Pulmonary artery endothelial cell (primary cell): ENCODE measurements around the gene HSBP1L1. TPM values are rescaled to one million over a fixed set of nuclear protein-coding genes. Genes with fewer than 3 reads are reported as not detected.

Source experiments
- DNase-seq: peaks from one replicate; pipeline ENCODE4 v3.0.0-alpha.2; 2011; ENCODE audit warnings: low read depth, low spot score
- total RNA-seq: library from RNA; depleted of rRNA; stranded (reverse); fragments of >200 nt; gene quantifications from 2 replicates; pipeline ENCODE4 v1.2.3, GENCODE V29; 2014

The HSBP1L1 gene
- total RNA-seq, 1 donor from 2014 or later = 1.4 TPM

DNA sequence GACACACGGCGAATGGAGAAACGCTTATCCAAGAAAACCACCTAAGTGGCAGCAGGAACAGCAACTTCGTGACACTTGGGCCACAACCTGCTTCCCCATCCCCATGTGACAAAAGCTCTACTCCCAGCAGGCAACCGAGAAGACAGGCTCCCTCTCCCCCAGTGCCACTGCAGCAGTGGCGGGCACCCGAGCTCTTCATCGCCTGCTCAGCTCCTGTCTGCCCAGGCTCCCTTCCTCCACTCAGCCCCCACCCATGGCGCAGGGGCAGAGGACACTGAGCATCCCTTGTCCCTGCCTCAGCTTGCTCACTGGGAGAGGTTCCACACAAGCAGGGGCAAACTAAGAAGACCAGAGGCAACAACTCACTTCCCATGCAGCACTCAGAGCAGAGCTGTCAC is 35.9 kb upstream of the HSBP1L1 start:
- no peak for DNase-seq

DNA sequence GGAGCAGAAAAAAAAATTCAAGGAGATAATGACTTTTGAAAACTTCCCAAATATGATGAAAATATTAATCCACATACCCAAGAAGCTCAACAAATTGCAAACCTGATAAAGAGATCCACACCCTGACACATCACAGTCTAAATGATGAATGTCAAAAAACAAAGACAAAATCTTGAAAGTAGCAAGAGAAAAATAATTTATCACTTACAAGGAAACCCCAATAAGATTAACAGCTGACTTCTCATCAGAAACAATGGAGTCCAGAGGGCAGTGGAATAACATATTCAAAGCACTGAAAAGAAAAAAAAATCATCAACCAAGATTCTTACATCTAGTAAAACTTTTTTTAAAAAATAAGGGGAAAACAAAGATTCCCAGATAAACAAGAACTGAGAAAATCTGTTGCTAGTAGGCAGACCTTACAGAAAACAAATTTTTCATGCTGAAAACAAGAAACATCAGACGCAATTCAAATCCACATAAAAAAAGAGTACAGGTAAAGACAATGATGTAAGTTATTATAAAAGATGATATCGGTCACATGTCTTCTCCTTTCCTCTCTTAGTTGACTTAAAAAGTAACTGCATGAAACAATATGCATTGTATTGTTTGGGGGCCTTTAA is 34.3 kb upstream of the HSBP1L1 start:
- DNase-seq = no peak

DNA sequence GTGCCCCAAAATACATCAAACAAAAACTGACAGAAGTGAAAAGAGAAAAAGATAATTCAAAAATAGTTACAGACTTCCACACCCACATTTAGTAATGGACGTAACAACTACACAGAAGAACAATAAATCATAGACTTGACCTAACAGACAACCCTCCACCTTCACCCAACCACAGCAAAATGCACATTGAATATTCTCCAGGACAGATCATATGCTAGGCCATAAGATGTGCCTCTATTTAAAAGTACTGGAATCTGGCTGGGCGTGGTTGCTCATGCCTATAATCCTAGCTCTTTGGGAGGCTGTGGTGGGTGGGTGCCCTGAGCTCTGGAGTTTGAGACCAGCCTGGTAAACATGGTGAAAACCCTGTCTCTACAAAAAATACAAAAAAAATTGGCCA is 33.0 kb upstream of the HSBP1L1 start:
- DNase-seq = no peak

DNA sequence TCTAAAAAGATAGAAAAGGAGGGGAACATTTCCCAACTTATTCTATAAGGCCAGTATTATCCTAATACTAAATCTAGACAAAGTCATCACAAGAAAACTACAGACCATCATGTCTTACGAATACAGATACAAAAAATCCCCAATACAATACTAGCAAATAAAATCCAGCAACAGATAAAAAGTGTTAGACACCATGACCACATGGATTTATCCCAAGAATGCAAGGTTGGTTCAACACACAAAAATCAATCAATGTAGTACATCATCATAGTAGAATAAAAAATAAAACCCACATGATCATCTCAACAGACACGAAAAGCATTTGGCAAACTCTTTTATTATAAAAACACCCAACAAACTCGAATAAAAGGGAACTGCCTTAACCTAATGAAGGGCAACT is 31.5 kb upstream of the HSBP1L1 start:
- no peak for DNase-seq

DNA sequence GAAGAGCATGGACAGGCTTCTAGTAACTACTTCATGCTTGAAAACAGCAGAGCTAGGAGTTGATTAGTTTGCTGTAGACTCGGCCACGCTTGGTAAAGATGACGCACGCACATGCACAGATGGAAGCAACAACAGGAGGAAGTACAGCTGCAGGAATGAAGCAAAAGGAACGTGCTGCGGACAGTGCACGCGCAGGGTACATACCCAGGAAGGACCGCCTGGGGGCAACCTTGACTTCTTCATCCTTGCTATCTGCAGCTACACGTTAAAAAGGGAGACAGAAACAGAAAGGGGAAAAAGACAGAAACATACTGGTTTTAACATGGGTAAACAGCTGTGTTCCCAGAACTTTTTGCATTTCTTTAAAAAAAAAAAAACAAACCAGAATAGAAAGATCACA is 30.7 kb upstream of the HSBP1L1 start:
- DNase-seq = no peak

DNA sequence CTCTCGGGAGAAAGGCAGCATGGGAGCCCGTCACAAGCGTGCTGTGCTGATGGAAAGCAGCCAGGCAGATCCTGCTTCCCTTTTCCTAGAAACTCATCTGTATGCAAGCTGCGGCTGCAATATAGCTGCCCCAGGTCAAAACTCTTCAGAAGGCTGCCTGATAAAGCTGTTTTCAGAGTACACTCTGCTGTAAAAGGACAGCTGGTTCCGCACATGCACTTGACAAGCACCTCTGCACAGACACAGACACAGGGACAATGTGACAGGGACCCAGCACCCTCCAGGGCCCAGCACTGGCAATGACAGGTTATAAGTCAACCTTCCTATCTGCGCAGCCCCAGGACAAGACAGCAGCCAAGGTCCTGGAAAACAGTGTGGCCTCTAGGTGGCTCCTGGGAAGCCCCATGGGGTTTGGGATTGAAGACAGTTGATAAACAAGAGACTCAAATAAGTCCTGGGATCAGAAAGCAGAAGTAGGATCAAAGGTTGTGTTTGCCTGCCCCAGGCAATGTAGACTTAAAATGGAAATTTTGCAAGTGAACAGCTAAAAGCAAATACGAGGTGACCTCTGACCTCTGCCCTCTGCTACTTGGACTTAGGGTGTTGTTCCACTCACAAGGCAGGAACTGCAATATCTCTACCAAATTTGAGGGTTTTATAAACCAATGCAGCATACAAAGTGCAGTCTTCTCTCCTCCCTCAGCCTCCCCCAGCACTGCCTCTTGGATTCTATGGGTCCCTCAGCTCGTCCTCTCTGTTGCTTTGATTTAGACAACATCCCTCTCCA is 29.9 kb upstream of the HSBP1L1 start:
- no peak for DNase-seq

DNA sequence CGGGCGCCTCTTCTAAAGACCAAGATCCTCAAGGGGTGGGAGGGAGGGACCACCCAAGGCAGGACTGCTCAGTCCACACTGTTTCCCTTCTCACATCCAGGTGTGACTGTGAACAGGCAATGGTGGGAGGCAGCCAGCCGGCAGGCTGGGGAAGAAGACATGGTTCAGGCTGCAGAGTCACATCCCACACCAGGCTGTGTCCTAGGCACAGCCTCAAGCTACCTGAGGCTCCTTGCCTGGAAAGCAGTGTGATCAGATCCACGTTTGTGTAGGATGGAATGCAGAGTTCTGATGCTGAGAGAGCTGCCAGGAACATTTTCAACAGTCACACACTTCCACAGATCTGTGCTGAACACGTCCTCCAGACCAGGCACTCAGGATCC is 29.4 kb upstream of the HSBP1L1 start:
- DNase-seq = no peak

DNA sequence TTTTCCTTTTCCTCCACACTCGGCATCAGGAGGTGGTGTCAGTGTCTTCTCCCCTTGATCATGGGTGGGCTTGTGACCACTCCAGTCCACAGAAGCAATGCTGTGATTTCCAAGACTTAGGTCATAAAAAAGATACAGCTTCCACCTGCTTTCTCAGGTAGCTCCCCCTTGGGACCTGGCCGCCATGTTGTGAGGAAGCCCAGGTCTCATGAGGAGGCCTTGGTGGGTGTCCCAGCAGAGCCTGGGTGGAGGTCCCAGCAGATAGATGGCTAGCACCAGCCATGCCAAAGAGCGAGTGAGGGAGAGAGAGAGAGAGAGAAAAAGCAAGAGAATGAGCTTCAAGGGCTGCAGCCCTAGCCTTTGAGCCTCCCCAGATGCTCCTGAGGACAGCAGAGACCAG is 28.9 kb upstream of the HSBP1L1 start:
- DNase-seq = no peak

DNA sequence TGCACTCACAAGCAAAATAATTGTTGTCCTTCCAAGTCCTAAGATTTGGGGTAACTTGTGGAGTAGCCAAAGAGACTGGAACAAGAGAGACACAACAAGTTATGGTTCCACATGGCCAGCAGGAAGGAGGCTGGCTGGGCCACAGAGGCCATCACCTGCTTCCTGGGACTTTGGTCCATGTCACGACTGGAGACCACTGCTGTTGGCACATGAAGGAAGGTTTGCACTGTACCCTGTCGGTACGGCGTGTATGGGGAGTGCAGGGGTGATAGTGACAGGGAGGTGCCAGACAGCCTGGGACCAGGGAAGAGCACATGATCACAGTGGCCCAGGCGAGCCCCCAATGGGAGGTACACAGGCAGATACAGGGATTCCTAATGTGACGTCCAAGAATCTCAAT is 28.5 kb upstream of the HSBP1L1 start:
- no peak for DNase-seq

DNA sequence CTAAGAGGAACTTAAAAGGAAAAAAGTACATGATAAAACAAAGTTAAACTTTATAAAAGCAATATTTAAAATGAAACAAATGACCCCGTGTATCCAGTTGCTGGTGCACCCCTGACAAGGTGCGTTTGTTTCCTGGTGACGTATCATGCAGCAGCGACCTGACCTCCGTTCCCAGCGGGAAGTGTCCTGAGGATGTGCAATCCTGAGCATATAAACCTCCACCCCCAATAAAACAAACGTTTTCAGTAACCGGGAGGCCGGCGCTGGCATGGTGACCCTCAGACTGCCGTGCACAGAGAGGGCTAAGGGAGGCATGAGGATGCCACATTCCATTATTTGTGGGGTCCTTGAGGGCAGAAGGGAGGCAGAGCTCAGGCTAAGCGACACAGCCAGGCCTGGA is 27.8 kb upstream of the HSBP1L1 start:
- DNase-seq = no peak

DNA sequence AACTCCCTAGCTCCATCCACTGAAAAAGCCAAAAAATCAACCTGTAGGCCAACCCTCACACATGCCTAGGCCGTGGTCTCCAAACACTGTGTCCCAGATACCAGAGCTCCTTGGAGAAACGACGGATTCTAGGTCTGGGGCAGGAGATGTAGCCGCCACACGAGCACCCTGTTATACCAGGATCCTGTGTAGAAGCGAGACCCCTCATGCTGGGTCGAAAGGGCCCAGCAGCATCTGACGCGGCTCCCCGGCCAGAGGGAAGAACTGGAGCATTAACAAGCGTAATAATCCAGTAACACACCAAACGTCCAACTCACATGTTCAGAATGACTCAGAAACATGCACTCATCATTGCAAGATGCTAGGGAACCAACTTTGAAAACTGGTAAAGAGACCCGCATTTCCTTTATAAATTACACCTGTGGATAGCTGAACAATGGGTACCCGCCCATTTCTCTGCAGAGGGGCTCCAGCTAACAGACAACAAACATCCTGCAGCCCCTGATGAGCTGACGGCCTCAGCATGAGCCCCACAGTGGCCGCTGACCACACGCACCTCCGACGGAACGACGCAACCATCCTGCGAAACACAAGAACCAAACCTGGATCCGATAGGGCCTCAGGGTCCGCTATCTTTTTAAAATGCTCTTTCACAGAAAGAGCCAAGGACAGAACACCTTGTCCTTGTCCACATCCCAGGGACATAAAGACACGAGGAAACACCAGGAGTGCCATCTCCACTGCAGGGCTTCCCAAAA is 27.2 kb upstream of the HSBP1L1 start:
- DNase-seq = no peak

DNA sequence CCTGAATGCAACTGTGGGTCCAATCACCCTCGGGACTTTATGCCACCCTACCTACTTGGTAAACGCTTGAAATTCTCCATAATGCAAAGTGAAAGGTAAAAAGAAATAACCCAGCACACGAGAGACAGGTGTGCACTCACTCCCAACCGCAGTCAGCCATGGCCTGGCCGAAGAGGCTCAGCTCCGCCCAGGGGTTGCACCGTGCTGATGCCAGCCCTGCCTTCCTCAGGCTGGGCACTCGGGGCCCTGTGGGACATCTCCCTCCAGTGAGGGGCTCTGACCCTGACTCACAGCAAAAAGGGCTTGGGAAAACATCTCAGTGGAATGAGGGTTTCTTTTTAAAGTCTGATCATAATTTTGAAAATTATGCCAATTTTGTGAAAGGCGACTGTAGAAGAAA is 26.2 kb upstream of the HSBP1L1 start:
- DNase-seq = no peak

DNA sequence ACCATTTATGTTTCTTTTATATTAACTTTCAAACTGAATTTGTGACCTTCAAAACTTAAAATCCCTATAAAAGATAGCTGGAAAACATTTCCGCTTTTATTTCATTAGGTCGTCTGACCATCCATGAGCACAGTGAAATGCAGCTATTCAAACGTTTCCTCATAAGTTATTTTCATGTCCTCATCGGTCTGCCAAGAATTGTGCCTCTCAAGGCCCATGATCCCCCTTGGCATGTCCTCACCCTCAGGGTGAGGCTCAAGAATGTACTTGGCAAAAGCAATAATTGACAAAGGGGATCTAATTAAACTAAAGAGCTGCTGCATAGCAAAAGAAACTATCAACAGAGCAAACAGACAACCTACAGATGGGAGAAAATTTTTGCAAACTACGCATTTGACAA is 25.3 kb upstream of the HSBP1L1 start:
- no peak for DNase-seq

DNA sequence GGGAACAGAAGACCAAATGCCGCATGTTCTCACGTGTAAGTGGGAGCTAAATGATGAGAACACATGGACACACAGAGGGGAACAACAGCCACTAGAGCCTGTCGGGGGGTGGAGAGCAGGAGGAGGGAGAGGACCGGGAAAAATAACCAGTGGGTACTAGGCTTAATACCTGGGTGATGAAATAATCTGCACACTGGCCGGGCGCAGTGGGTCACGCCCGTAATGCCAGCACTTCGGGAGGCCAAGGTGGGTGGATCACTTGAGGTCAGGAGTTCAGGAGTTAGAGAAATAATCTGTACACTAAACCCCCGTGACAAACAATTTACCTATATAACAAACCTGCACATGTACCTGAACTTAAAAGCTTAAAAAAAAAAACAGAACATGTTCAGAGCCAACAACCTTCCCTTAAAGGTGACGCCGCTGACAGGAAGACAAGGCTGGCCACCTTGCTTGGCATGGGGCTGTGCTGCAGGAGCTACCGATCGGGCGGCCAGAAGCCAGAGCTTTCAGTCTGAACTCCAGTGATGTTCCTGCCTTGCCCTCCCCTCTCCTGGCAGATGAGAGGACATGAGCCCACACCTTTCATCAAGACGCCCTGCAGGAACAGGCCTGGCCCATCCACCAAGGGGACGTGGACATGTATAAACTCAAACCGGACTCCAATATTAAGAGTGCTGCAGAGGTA is 24.2 kb upstream of the HSBP1L1 start:
- no peak for DNase-seq

DNA sequence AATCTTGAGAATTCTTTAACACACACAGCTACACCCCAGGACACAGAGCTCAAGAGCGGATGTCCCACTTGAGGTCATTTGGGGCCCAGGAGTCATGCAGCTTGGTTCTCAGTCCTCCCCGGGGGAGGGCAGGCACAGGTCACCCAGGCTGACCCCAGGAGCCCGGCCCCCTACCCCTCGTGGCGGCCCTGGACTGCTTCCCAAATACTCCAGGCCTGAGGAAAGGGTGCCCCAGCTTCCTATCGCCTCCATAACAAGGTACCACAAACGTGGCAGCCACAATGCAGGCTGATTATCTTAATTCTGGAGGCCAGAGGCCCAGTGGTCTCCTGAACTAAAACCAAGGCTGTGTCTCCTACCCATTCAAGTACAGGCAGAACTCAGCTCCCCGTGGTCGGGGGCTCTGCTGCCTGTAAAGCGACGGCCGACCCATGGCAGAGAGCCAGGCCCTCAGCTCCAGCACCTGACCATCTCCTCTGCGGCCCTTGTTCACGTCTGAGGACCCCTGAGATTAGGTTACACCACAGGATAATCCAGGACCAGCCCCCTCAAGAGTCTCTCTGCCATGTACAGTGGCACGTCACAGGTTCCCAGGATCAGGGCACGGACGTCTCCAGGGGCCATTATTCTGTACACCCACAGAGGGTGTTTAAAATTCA is 23.5 kb upstream of the HSBP1L1 start:
- DNase-seq = no peak

DNA sequence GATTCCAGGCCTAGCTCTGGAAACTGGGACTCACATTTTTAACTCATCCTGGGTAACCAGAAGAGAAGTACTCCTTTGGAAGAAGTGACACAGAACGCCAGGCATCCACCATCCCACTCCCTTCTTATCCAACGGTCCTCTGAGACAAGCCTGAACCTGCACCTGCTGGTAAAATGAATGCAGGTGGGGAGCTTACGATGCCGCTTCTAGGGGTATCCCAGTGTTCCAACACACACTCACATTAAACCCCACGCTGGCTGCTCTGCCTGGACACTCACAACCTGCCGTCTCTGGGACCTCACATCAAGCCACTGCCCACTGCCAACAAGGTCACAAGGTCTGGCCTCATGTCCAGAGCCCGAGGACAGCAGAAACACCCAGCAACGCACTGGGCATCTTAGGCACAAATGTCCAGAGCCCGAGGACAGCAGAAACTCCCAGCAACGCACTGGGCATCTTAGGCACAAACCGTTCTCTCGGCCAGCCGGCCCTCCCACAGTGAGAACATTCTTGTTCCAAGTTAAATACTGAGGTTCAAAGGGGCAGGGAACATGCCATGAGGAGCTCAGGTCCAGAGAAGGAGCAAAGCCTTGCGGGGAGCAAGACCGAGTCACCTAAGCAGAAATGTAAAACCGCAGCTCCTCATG is 22.8 kb upstream of the HSBP1L1 start:
- no peak for DNase-seq

DNA sequence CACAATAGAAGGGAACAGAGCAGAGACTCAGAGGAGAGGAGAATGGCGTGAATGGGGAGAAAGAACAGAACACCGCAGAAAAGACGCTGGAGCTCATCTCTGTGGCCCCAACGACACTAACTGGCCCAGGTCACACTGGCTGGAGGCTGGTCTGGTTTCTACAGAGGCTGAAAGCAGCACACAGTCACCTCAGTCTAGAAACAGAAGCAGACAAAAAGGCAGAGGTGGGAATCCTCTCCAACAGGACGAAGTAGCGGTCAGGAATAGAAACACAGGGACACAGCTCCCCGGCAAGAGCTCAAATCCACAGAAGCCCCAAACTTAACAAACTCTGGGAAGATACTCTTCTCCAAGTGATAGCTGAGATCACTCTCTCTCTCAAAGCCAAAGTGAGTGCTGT is 22.2 kb upstream of the HSBP1L1 start:
- DNase-seq = no peak

DNA sequence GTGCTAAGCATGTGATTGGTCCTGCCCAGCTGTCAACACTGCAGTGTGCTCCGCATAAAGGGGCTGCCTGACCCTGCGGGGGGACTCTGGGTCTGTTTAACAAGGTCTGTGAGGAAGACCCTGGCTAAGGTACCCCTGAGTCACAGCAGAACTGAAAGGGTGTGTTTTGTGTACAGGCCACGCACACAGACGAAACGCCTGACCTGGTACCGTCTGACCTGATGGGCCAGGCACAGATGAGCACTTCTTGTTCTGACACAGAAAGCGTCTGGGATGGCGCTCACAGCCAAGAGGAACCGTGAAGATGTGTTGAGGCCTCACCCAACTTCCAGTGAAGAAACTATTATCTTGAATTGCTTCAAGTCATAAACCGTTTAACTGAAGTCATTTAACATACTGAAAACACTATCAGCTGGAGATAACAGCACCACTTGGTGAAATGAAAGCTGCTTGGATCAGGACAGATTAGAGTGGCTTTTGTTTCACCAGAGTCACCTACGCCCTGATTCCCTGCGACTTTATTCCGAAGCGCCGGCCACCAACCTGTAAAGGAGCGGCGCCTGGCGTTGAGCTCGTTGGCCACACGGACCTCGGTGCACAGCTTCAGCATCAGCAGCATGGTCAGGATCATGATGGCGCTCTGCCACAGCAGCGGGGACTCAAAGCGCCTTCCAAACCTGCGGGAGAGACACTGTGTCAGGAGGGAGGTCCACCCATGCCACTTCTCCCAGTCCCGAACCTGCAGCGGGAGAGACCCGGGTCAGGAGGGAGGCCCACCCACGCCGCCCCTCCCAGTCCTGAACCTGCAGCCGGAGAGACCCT is 21.4 kb upstream of the HSBP1L1 start:
- DNase-seq = no peak

DNA sequence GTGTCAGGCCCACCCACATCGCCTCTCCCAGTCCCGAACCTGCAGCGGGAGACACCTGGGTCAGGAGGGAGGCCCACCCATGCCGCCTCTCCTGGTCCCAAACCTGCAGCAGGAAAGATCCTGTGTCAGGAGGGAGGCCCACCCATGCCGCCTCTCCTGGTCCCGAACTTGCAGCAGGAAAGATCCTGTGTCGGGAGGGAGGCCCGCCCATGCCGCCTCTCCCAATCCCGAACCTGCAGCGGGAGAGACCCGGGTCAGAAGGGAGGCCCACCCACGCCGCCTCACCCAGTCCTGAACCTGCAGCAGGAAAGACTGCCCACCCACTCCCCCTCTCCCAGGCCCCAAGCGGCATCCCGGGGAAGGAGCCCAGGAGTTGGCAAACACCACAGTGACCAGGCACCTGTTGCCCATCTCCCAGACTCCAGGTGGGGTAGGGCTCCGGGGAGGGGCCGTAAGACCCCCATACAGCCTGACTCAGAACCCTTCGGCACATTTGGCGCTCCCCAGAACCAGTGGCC is 20.8 kb upstream of the HSBP1L1 start:
- DNase-seq = no peak
